ENCODE measurements around the gene KDM8.

Gene KDM8

DNA sequence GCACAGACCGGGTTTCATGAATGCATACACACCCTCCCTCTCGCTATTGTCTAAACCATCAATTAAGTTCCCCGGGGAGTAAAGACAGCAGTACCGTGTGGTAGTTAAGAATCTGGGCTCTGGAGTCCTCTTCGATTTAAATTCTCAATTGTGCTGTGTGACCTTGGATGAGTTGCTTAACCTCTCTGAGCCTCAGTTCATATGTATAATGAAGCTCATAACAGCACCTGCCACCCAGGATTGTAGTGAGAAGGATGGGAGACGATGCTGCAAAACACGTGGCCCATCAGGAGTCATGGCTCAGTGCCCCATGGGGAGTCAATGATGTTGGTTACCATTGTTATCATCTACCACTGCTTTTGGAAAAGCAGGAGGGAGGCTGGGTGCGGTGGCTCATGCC is 34.5 kb upstream of the KDM8 start:
- TF ChIP-seq, protein P1, sequence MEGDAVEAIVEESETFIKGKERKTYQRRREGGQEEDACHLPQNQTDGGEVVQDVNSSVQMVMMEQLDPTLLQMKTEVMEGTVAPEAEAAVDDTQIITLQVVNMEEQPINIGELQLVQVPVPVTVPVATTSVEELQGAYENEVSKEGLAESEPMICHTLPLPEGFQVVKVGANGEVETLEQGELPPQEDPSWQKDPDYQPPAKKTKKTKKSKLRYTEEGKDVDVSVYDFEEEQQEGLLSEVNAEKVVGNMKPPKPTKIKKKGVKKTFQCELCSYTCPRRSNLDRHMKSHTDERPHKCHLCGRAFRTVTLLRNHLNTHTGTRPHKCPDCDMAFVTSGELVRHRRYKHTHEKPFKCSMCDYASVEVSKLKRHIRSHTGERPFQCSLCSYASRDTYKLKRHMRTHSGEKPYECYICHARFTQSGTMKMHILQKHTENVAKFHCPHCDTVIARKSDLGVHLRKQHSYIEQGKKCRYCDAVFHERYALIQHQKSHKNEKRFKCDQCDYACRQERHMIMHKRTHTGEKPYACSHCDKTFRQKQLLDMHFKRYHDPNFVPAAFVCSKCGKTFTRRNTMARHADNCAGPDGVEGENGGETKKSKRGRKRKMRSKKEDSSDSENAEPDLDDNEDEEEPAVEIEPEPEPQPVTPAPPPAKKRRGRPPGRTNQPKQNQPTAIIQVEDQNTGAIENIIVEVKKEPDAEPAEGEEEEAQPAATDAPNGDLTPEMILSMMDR (conservative IDR thresholded peaks at IDR 0.05; ENCODE audit: low read depth, low read length) = no peak
- DNase-seq (ENCODE audit: low read depth) = no peak
- H3K4me3 ChIP-seq (ENCODE audit: low read depth, low read length) = no peak overlapping the region

GRCh38 chr16:27169511-27170071 is 33.7 kb upstream of the KDM8 start:
- DNase-seq (ENCODE audit: low read depth) = peak; percentile 93
- H3K4me3 ChIP-seq (ENCODE audit: low read depth, low read length) = no peak overlapping the region
- TF ChIP-seq, protein P1 (conservative IDR thresholded peaks at IDR 0.05; ENCODE audit: low read depth, low read length) = peak; percentile 55

GRCh38 chr16:27171584-27171983 is 31.7 kb upstream of the KDM8 start:
- DNase-seq (ENCODE audit: low read depth) = no peak
- no peak overlapping the region for H3K4me3 ChIP-seq (ENCODE audit: low read depth, low read length)
- TF ChIP-seq, protein P1 (conservative IDR thresholded peaks at IDR 0.05; ENCODE audit: low read depth, low read length) = no peak

DNA sequence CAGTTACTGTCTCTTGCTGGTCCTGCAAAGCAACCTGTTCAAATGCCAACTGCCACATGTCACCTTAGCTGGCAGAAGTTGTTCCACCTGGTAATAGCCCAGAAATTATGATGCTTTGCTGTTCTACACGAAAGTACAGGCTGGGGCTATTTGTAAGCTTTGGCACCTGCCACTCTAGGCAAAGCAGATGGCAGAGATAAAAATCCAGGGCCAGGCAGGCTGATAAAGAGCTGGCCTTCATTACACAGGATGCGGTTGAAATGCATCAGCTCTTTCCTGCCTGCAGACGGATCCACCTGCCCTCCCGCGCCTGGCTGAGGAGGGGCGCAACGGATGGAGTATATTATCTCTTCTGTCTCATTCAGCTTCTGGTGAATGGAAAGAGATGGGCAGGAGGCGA is 29.3 kb upstream of the KDM8 start:
- no peak for DNase-seq (ENCODE audit: low read depth)
- no peak overlapping the region for H3K4me3 ChIP-seq (ENCODE audit: low read depth, low read length)
- TF ChIP-seq, protein P1 (conservative IDR thresholded peaks at IDR 0.05; ENCODE audit: low read depth, low read length) = no peak

DNA sequence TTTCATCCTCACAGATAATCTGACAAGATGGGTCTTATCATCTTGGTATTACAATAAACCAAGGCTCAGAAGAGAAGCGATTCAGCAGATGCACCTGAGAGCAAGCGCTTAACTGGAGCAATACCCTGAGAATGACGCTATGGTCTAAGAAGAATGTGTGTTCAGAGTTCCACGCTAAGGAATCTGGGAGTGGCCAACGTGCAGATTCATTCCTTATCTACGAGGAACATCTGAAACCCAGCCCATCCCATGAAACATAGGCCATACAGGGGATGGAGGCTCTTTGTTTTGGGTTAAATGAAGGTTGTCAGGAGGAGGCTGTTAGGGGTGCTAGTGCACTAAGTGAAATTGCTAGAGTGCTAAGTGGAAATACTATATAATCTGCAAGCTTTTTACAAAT is 28.5 kb upstream of the KDM8 start:
- TF ChIP-seq, protein P1 (conservative IDR thresholded peaks at IDR 0.05; ENCODE audit: low read depth, low read length) = no peak
- peak; percentile 76 for DNase-seq (ENCODE audit: low read depth)
- no peak overlapping the region for H3K4me3 ChIP-seq (ENCODE audit: low read depth, low read length)

DNA sequence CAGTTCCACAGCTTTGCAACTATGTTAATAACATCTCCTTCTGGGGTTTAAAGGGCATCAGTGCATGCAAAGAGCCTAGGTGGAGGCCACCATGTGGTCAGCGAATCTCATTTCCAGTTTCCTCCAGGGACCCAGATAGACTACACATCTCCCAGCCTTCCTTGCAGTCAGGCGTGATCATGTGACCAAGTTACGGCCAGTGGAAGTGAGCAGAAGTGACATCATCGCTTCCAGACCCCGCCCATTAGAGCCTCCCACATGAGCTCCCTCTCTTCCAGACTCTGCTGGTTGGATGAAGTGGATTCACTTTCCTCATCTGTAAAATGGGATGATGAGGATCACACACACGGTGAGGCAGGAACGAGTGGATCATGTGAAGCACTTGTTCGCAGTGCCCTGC is 27.4 kb upstream of the KDM8 start:
- TF ChIP-seq, protein P1 (conservative IDR thresholded peaks at IDR 0.05; ENCODE audit: low read depth, low read length) = no peak
- no peak overlapping the region for H3K4me3 ChIP-seq (ENCODE audit: low read depth, low read length)
- no peak for DNase-seq (ENCODE audit: low read depth)

DNA sequence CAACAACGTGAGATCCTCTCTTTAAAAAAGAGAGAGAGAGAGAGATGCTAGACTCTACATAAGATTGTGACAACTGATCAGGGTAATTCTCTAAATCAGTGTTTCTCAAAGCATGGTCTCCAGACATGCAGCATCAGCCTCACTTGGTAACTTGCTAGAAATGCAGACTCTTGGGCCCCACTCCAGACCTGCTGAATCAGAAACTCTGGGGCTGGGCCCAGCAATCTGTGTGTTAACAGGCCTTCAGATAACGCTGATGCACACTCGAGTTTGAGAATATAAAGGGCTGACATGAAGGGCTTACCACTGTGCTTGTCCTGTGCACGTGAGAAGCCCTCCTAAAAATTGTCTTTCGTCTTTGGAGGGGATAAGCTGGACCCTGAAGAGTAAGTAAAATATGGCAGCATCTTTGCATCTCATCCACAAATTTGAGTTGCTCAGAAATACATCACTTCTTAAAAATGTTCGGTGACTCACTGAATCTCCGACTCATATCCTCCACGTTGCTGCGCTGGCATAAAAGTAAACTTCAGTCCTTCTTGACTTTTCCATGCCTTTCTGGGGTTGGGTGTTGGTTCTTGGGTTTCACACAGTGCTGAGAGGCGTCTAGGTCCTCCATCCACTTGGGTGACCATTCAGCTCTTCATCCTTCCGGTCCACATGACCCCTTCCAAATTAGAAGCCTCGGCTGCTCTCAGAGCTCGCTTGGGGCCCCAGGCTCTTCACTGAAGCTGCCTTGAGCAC is 26.1 kb upstream of the KDM8 start:
- peak; percentile 82 for DNase-seq (ENCODE audit: low read depth)
- TF ChIP-seq, protein P1 (conservative IDR thresholded peaks at IDR 0.05; ENCODE audit: low read depth, low read length) = no peak
- no peak overlapping the region for H3K4me3 ChIP-seq (ENCODE audit: low read depth, low read length)
